HG03103 (cell line): ENCODE measurements around the gene RNF167.

Experiments used
- ATAC-seq: cut with Tn5 transposase; IDR thresholded peaks from one replicate; pipeline ENCODE4 v1.9.1; 2021; ENCODE audit warnings: low read depth; ENCODE audit not compliant: unreplicated experiment

RNF167 gene

DNA sequence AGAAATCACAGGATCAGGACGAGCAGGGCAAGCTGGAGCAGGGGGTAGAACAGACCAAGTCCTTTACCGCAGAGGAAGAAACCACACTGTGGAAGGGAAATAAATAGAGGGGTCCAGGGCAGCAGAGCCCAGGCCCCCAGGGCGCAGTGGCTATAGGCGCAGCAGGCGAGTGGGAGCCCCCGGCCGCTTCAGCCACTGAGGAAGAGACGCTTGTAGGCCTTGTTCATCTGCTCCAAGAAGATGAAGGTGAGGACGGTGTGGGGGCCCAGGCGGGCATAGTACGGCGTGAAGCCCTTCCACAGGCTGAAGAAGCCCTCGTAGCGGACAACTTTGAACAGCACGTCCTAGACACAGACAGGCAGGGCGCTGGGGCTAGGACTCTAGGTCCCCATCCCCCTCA lies 2.5 kb upstream of the RNF167 start:
- ATAC-seq: no peak

DNA sequence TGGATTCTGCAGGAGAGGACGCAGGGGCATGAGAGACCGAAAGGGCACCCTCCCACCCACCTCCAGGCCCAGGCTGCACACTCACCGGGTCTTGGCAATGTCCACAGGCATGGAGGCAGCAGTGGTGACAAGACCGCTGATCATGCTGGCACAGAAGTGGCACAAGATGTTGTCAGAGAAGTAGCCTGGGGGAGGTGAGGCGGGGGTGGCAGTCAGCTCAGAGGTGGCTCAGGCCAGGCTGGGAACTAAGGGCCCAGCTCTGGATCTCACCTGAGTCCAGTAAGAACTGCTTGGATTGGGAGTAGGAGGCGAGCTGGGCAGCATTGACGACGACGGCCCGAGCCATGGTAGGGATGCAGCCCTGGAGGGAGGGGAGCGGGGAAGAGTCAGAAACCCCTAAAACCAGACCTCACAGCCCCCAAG lies 2.0 kb upstream of the RNF167 start:
- ATAC-seq: no peak

DNA sequence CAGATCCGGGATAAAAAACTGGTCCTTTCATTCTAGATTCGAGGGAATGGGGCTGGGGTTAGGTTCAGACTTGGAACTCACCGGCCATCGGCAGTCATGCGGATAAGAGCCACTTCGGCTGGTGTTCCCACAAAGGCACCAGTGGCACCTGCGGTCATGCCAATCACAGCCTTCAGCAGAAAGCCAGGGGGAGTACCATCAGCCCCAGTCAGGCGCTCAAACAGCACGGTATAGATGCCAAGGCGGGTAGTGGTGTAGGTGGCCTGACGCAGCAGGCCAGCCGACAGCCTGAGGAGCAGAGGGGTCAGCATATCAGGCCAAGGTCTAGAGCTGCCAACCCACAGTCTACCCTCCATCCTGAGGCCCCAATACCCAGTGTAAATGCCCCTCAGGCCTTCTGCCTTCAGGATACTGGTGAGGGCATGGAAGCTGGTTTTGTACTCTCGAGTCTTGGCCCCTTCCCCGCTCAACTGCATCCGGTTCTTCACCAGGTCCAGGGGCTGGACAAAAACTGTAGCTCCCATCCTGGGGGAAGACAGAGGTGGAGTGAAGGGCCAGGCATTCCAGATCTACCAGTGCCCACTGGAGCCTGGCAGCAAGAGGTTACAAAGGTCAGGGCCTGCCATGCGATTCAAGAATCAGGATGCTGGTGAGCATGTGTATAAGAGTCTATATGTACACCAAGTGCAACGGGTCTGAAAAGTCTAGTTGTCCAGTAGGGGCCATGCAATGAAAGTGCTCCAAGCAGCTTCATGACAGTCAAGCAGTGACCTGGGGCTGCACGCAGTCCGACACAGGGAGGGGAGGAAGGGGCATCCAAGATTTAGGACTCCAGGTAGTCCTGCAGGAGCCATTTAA lies 1.2 kb upstream of the RNF167 start:
- ATAC-seq: no peak

- ATAC-seq: no peak
These were observed 597 bp upstream of the RNF167 start for GRCh38 chr17:4939546-4939795.

DNA sequence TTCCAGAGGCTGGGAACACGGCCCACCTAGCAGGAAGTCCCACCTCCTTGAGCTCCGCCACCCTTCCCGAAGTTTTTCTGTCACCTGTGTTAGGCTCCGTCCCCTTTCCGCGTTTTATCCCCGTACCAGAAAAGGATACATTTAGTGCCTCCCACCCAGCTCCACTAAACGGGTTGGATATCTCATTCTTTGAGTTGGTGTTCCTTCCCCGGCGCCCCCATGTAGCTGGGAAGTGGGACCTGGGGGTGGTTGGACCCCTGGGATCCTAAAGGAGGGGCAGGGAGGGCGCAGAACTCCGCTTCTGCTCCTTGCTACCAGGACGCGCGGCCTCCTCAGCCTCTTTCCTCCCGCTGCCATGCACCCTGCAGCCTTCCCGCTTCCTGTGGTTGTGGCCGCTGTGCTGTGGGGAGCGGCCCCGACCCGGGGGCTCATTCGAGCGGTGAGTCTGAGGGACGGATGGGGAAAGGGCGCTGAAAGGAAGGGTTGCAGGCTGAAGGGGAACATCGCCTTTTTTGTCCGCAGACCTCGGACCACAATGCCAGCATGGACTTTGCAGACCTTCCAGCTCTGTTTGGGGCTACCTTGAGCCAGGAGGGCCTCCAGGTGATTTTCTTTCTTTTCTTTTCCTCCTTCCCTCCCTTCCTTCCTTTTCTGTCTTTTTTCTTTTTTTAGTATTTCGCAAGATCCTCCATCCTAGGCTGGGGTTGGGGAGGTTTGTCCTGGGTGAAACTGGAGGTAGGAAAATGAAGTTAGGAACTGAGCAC lies 669 bp downstream of the RNF167 start:
- no peak for ATAC-seq

DNA sequence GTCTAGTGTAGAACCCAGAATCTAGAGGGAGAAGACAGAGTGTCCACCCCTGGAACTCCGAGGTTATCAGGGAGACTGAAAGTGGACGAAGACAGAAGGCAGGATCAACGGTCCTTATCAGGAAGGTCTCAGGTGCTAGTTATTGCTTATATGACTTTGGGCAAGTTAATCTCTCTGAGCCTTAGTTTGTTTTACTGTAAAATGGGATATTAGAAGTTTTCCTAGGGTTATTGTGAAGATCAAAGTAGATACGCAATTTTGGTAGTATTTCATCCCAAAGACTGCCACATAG lies 1.2 kb downstream of the RNF167 start:
- no peak for ATAC-seq

DNA sequence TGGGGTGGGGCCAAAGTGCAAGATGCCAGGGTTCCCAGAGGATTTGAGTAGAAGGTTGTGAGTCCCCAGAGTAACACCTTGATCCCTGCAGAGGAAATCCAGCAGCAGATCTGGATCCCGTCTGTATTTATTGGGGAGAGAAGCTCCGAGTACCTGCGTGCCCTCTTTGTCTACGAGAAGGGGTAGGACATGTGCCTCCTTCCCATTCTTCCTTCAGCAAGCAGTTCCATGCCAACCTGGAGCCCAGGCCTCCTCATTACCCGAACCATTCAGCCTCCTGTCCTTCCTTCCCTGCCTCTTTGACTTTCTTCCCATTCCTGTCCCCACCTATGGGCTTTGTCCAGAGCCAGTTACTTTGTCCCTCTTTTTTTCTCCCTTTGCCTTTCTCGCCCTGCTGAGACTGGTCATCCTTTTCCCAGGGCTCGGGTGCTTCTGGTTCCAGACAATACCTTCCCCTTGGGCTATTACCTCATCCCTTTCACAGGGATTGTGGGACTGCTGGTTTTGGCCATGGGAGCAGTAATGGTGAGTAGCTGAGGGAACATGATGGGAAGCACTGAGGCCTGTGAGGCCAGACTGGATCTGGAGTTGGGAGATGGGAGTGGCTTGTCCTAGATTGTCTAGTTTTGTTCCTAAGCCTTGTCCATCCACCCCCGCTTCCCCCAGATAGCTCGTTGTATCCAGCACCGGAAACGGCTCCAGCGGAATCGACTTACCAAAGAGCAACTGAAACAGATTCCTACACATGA lies 2.9 kb downstream of the RNF167 start:
- no peak for ATAC-seq

DNA sequence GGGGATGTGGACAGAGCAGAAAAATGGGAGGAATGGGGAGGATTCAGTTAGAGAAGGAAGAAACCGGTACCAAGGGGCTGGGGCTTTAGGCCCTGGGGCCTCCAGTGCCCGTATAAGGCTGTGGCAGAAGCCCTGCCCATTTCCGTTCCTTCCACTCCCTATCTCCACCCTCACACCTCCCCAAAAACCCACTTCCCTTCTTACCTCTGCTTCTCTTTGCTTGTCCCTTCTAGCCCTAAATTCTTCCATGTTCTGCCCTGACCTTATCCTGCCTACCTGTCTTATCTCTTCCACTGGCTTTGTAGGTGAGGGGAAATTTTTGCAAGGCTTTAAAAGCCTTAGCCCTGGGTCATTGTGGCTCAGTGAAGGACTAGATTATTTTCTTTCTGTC lies 4.1 kb downstream of the RNF167 start:
- no peak for ATAC-seq

GRCh38 chr17:4944554-4945175 lies 4.6 kb downstream of the RNF167 start:
- ATAC-seq: no peak

DNA sequence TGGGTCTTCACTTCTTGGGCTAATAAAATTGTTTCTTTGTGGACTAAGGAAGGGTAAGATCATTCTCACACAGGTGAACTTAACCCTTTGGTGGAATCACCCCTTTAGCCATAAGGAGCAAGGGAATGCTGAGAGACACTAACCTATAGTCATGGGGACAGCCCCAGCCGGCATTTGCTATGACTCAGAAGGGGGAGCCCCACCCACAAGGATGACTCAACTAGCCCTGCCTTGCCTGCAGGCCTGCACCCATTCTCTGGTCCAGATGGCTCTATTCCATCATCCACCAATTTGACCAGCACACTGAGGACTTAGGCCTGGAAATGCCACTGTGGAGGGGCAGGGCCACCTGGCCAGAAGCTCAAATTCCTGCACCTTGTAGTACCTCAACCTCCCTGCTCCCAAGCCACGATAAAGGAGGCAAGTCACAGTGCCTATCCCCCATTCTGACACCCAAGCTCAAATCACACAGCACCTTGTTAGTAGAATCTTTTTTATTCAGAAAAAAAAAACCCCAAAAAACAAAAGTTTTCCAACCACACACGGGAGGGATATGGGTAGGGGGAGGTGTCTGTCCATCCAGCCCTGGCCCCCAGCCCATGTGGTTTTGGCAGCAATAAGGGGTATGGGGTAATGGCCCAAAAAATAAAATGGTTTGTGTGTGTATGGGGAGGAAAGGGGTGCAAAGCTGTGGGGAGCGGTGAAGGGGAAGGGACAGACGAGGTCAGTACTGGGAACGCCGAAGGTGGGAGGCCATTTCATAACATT lies 5.3 kb downstream of the RNF167 start:
- no peak for ATAC-seq

- ATAC-seq: no peak
These were observed 5.8 kb downstream of the RNF167 start for GRCh38 chr17:4945944-4946280.

DNA sequence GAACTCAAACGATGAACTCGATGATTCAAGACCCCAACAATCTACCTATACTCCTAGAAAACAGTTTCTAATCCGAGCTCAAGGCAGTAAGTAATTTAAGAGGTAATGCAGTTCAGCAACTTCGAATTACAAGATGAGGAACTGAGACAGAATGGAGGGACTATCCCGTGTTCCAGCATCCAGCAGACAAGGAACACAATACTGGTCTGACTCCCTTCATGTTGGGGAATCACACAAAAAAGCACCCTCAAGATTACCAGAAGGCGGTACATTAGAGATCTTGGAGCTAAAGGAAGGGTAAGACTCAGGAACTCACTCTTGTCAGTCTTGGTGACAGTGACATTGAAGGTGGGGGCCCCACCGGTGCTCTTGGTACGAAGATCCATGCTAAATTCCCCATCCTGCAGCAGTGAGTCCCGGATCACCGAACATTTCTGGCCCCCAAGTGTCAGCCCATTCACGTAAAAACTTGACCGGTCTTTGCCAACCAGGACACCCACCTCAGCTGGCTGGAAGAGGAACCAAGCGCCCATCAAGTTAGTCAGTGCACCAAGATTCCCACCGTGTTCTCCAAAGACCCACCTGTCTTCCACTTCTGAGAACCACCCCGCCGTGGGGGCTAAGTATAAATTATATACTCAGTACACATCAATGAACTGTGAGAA lies 6.4 kb downstream of the RNF167 start:
- no peak for ATAC-seq

- ATAC-seq: no peak
These were observed 6.9 kb downstream of the RNF167 start for GRCh38 chr17:4947010-4947410.

DNA sequence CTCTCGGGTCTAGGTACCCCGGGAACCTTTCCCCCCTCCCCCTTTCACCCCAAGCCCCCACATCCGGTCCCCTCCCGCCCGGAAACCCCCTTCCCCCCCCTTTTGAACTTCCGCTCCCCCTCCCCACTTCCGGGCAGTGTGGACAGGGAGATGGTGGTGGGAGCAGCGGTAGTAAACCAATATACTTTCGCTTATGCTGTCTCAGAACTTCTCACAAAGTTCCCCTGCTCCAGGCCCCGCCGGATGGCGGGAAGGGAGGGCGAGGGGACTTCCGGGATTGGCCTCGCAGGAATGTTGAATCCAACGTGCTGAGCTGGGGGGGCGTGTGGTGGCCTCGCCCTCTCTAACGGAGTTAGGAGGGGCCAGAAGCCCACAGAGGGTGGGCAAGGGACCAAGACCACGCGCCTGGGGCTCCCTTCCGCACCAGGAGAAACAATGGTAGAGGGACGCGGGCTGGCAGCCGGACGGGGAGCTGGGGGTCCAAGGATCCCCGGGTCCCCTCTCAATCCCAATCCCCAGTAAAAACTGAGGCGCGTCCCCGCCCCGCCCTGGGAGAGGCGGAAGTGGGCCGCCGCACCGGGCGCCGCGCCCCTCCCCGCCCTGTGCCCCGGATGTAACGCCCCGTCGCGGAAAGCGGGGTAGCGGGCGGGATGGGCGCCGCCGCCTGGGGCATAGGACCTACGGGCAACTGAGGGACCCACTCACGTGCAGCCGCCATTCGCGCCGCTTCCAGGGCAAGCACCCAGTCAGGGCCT lies 7.5 kb downstream of the RNF167 start:
- no peak for ATAC-seq

DNA sequence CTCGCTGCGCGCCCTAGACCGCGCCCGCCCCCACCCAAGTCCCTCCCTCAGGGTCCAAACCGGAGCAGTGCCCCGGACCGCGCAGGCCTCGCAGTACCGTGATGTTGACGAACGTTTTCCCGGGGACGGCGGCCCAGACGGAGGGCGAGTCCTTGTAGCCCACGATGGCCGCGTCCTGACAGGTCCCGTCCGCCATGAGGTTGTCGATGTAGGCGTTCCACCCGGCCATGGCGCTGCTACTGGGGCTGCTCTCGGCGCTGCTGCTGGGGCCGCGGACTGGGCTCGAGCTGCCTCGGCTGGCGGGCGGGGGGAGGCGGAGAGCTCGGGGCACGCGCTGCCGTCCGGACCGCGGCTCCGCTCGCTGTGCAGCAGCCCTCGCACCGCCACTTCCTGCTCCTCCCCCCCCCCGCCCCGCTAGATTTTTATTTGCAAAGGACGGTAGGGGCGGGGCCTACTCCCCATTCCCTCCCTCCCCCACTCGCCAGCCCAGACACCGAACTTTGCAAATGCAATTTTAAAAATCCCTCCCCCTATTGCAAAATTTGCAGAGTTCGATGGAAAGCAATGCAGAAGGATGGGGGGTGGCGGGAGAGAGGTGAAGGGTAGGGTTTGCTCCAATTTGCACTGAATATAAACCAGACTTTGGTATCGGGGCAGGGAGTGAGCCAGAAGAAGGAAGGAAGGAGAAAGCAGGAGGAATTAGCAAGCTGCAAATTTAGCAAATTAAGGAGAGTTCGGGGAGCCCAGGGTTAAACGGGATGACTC lies 8.3 kb downstream of the RNF167 start, which contains the start of gene PFN1:
TSS of gene PFN1 (minus strand) at position 365 of the 765 bp plus-strand sequence. CDS start at position 229, 136 bp downstream.
- no peak for ATAC-seq

GRCh38 chr17:4948931-4949320 lies 8.9 kb downstream of the RNF167 start:
- ATAC-seq: no peak

- ATAC-seq: no peak
These were observed 9.4 kb downstream of the RNF167 start for GRCh38 chr17:4949321-4950074.
